CD14-positive monocyte (primary cell): ENCODE data around the gene DAPK1. TPM values are rescaled to one million over a fixed set of nuclear protein-coding genes. Genes with fewer than 3 reads are reported as not detected.
"Not testable (repeated sequence)": the region's sequence is repeated elsewhere in the genome, so short reads cannot be mapped to it uniquely, and the experiment has no call there.

Source experiments
- DNase-seq, 3 donors: peaks; one replicate each; pipeline ENCODE4 v3.0.0-alpha.2; 2011 to 2022
- H2AFZ ChIP-seq: 2 replicates; pipeline ENCODE4 v1.6.0; 2012; ENCODE audit warnings: mild to moderate bottlenecking, low read depth, low read length, inconsistent platforms; ENCODE audit not compliant: insufficient read depth, poor library complexity, severe bottlenecking
- H3K27ac ChIP-seq, 2 donors: 1 replicate in 1 of 2; 2 replicates in 1 of 2; pipeline ENCODE4 v1.5.1; 2012 to 2013; ENCODE audit warnings: low read length in 2 of 2, control low read depth in 1 of 2, inconsistent platforms in 1 of 2, low read depth in 1 of 2, mild to moderate bottlenecking in 1 of 2
- H3K27me3 ChIP-seq, 2 donors: one replicate each; pipeline versions ENCODE4 v1.6.0 to v1.6.1; 2011 to 2013; ENCODE audit warnings: low read length in 2 of 2; ENCODE audit not compliant: control insufficient read depth in 2 of 2, insufficient read depth in 2 of 2
- H3K36me3 ChIP-seq, 2 donors: replicated peaks in 1 of 2; 1 replicate in 1 of 2; 2 replicates in 1 of 2; pipeline versions ENCODE4 v1.5.1 to v1.6.1; 2012 to 2013; ENCODE audit warnings: low read length in 2 of 2, control low read depth in 1 of 2, inconsistent platforms in 1 of 2, mild to moderate bottlenecking in 1 of 2; ENCODE audit not compliant: insufficient read depth in 2 of 2, control insufficient read depth in 1 of 2
- H3K4me1 ChIP-seq, 2 donors: 1 replicate in 1 of 2; 2 replicates in 1 of 2; pipeline versions ENCODE4 v1.5.1 to v1.6.1; 2012 to 2013; ENCODE audit warnings: low read length in 2 of 2, control low read depth in 1 of 2, inconsistent platforms in 1 of 2, mild to moderate bottlenecking in 1 of 2, moderate library complexity in 1 of 2; ENCODE audit not compliant: insufficient read depth in 2 of 2, control insufficient read depth in 1 of 2
- H3K4me2 ChIP-seq: replicated peaks from 2 replicates; pipeline ENCODE3; 2012; ENCODE audit warnings: low read length, moderate library complexity, mild to moderate bottlenecking; ENCODE audit not compliant: poor library complexity, severe bottlenecking; ENCODE audit errors: extremely low read depth
- H3K4me3 ChIP-seq, 3 experiments: fragments of 200-600 bp in 1 of 3; sonication (generic) in 1 of 3; replicated peaks in 1 of 3; 1 replicate in 2 of 3; 2 replicates in 1 of 3; pipeline ENCODE4 v1.5.1; 2011 to 2013; ENCODE audit warnings: low read length in 3 of 3, mild to moderate bottlenecking in 3 of 3, control low read depth in 2 of 3, low read depth in 2 of 3, inconsistent platforms in 1 of 3, moderate library complexity in 1 of 3
- H3K79me2 ChIP-seq: 2 replicates; pipeline ENCODE4 v1.6.0; 2012; ENCODE audit warnings: mild to moderate bottlenecking, control low read depth, inconsistent platforms, low read length, moderate library complexity; ENCODE audit not compliant: insufficient read depth
- H3K9ac ChIP-seq: 2 replicates; pipeline ENCODE4 v1.6.0; 2017; ENCODE audit warnings: low read length, mild to moderate bottlenecking; ENCODE audit not compliant: insufficient read depth, poor library complexity, severe bottlenecking
- H3K9me3 ChIP-seq, 2 donors: replicated peaks in 1 of 2; 1 replicate in 1 of 2; 2 replicates in 1 of 2; pipeline versions ENCODE4 v1.5.1 to v1.6.1; 2012 to 2013; ENCODE audit warnings: low read length in 2 of 2, control low read depth in 1 of 2; ENCODE audit not compliant: control insufficient read depth in 1 of 2, insufficient read depth in 1 of 2
- H4K20me1 ChIP-seq: 2 replicates; pipeline ENCODE4 v1.6.0; 2012; ENCODE audit warnings: mild to moderate bottlenecking, low read length, control low read depth, moderate library complexity; ENCODE audit not compliant: insufficient read depth
- H3K27ac Mint-ChIP-seq, 7 donors: one replicate each; pipeline ENCODE4 v1.8.0; 2020; ENCODE audit warnings: mild to moderate bottlenecking in 7 of 7, mixed read lengths in 7 of 7, moderate library complexity in 6 of 7, inconsistent platforms in 2 of 7
- H3K27me3 Mint-ChIP-seq, 3 donors: one replicate each; pipeline ENCODE4 v1.8.0; 2021 to 2022; ENCODE audit warnings: low read depth in 3 of 3, mild to moderate bottlenecking in 3 of 3, mixed read lengths in 3 of 3, moderate library complexity in 3 of 3, inconsistent platforms in 1 of 3
- H3K36me3 Mint-ChIP-seq, 2 donors: one replicate each; pipeline ENCODE4 v1.8.0; 2020; ENCODE audit warnings: mixed read lengths in 2 of 2, inconsistent platforms in 1 of 2, mild to moderate bottlenecking in 1 of 2
- H3K4me1 Mint-ChIP-seq: one replicate; pipeline ENCODE4 v1.8.0; 2020; ENCODE audit warnings: mild to moderate bottlenecking, mixed read lengths
- H3K4me3 Mint-ChIP-seq, 2 donors: one replicate each; pipeline ENCODE4 v1.8.0; 2020; ENCODE audit warnings: mild to moderate bottlenecking in 2 of 2, mixed read lengths in 2 of 2, moderate library complexity in 1 of 2
- H3K9me3 Mint-ChIP-seq, 7 donors: one replicate each; pipeline ENCODE4 v1.8.0; 2020 to 2022; ENCODE audit warnings: mixed read lengths in 7 of 7, mild to moderate bottlenecking in 6 of 7, moderate library complexity in 6 of 7, inconsistent platforms in 2 of 7
- CTCF ChIP-seq: fragments of 200-600 bp; IDR thresholded peaks from one replicate; pipeline ENCODE4 v1.8.0; 2022; ENCODE audit warnings: antibody characterized with exemption, mild to moderate bottlenecking
- WGBS: methylation state at CpG from one replicate; pipeline ENCODE4 v1.1.5; 2013; ENCODE audit warnings: missing lambda C conversion rate; ENCODE audit not compliant: insufficient coverage; 5-methylcytosine and 5-hydroxymethylcytosine counted together
- intact Hi-C, 2 donors: fragments of 100-400 bp; cut with micrococcal nuclease; formaldehyde crosslinking; loops; one replicate each; pipeline versions ENCODE4 v1.15.0 to v1.15.1; 2023
- polyA plus RNA-seq, 3 donors: library from polyadenylated mRNA; depleted of rRNA in 1 of 3; unstranded in 2 of 3; stranded (reverse) in 1 of 3; fragments of 300-500 nt in 2 of 3; fragments of >200 nt in 1 of 3; fragmentation: Illumina TruSeq in 2 of 3; gene quantifications; 1 replicate in 2 of 3; 2 replicates in 1 of 3; pipeline ENCODE4 v1.2.3, GENCODE V29; 2012 to 2021

DAPK1 gene
- polyA plus RNA-seq, 3 donors, result 24.1 to 102 (median 44.4) TPM

GRCh38 chr9:87499424-87500017 lies 1.9 kb downstream of the DAPK1 start:
- no peak for TF ChIP-seq CTCF
- H3K9me3 Mint-ChIP-seq, result peaks cover 0 to 3% (median 0%) of the 10 kb centered on the region in 7 donors
- H3K4me3 ChIP-seq, result peak overlapping the region; percentile 73 to 91 (median 84)
- H3K27ac ChIP-seq, result peak overlapping the region in 1 of 2 donors; percentile 90
- intact Hi-C loops, result loop anchor here (5.0 to 10.0 kb wide), 7 partner anchors 55 to 295 kb away; no protein-coding TSS in a partner anchor
- peaks cover 66 to 79% of the 10 kb centered on the region in 2 donors for H3K4me1 ChIP-seq
- H4K20me1 ChIP-seq, result peaks cover 31% of the 10 kb centered on the region
- H2AFZ ChIP-seq, result peak overlapping the region; percentile 84
- H3K27ac Mint-ChIP-seq, result peak overlapping the region; percentile 46 to 96 (median 89)
- peaks cover 64% of the 10 kb centered on the region for H3K79me2 ChIP-seq
- whole genome bisulfite sequencing, result no CpG with 5 or more reads among the region's 2 CpGs
- H3K4me3 Mint-ChIP-seq, result peak overlapping the region; percentile 97 to 100
- H3K9me3 ChIP-seq, result no peaks in the 10 kb centered on the region
- peak overlapping the region; percentile 81 for H3K4me2 ChIP-seq
- H3K4me1 Mint-ChIP-seq, result peaks cover 75% of the 10 kb centered on the region
- H3K9ac ChIP-seq, result peak overlapping the region; percentile 92
- peaks cover 0 to 3% of the 10 kb centered on the region in 2 donors for H3K36me3 ChIP-seq
- no peak for DNase-seq
- peaks cover 31 to 39% of the 10 kb centered on the region in 2 donors for H3K36me3 Mint-ChIP-seq
- H3K27me3 ChIP-seq, result no peaks in the 10 kb centered on the region
- H3K27me3 Mint-ChIP-seq, result peaks cover 3 to 6% (median 5%) of the 10 kb centered on the region in 3 donors

- Histone ChIP-seq H2AFZ (no peak overlapping the region), H3K9ac (no peak overlapping the region), H3K27ac (peak overlapping the region in 1 of 2 donors; percentile 90), H3K27me3 (no peaks in the 10 kb centered on the region), H3K4me1 (peaks cover 59 to 68% of the 10 kb centered on the region in 2 donors), H3K79me2 (peaks cover 72% of the 10 kb centered on the region), H3K36me3 (peaks cover 5 to 11% of the 10 kb centered on the region in 2 donors), H4K20me1 (peaks cover 36% of the 10 kb centered on the region), H3K4me3 (peak overlapping the region in 2 of 3 experiments; percentile 73 to 84), H3K9me3 (no peaks in the 10 kb centered on the region), H3K4me2 (peak overlapping the region; percentile 81)
- Mint-ChIP-seq H3K36me3 (peaks cover 40 to 43% of the 10 kb centered on the region in 2 donors), H3K9me3 (peaks cover 0 to 3% (median 0%) of the 10 kb centered on the region in 7 donors), H3K4me1 (peaks cover 72% of the 10 kb centered on the region), H3K4me3 (peak overlapping the region; percentile 97 to 100), H3K27me3 (peaks cover 3 to 6% (median 5%) of the 10 kb centered on the region in 3 donors), H3K27ac (peak overlapping the region; percentile 33 to 96 (median 91))
- DNase-seq, result peak in 2 of 3 donors; percentile 26 to 57
- 43% methylated on average over 2 of the region's 7 CpGs for WGBS
- intact Hi-C loops, result loop anchor here (5.0 to 10.0 kb wide), 3 partner anchors 54 to 294 kb away; no protein-coding TSS in a partner anchor
- TF ChIP-seq CTCF, result peak; percentile 39
These were observed 3.0 kb downstream of the DAPK1 start for GRCh38 chr9:87500491-87501270.

GRCh38 chr9:87501271-87501656 lies 3.6 kb downstream of the DAPK1 start:
- intact Hi-C loops, result loop anchor here (5.0 to 10.0 kb wide), 3 partner anchors 54 to 294 kb away; no protein-coding TSS in a partner anchor
- Histone ChIP-seq H3K36me3 (peaks cover 10 to 17% of the 10 kb centered on the region in 2 donors), H3K79me2 (peaks cover 76% of the 10 kb centered on the region), H3K4me1 (peaks cover 59 to 64% of the 10 kb centered on the region in 2 donors), H4K20me1 (peaks cover 40% of the 10 kb centered on the region), H3K4me3 (peak overlapping the region in 1 of 3 experiments; percentile 84), H3K27ac (peak overlapping the region in 1 of 2 donors; percentile 93), H3K4me2 (peak overlapping the region; percentile 81)
- not testable (repeated sequence) for H2AFZ ChIP-seq, H3K9ac ChIP-seq, DNase-seq, H3K27me3 ChIP-seq, H3K9me3 ChIP-seq, H3K9me3 Mint-ChIP-seq, H3K27me3 Mint-ChIP-seq
- peak overlapping the region in 1 of 2 donors; percentile 100 for H3K4me3 Mint-ChIP-seq
- H3K27ac Mint-ChIP-seq, result peak overlapping the region in 6 of 7 donors; percentile 68 to 97 (median 94)
- WGBS, result no CpG with 5 or more reads among the region's 11 CpGs
- peaks cover 46 to 48% of the 10 kb centered on the region in 2 donors for H3K36me3 Mint-ChIP-seq
- H3K4me1 Mint-ChIP-seq, result peaks cover 71% of the 10 kb centered on the region
